ENCODE results near the gene TMC4. TPM values are rescaled to one million over a fixed set of nuclear protein-coding genes. Genes with fewer than 3 reads are reported as not detected.
"Not testable (repeated sequence)": the region's sequence is repeated elsewhere in the genome, so short reads cannot be mapped to it uniquely, and the experiment has no call there.

The TMC4 gene
- total RNA-seq, 8 experiments from 2014 or later = 0.76 to 2.8 (median 1.5) TPM

GRCh38 chr19:54209058-54209810 lies 36.3 kb upstream of the TMC4 start:
- Histone ChIP-seq H3K4me3 (no peak overlapping the region), H3K4me1 (replicated peaks in 1 of 2) (peaks cover 13 to 21% of the 10 kb centered on the region in 2 donors), H3K27ac (peak overlapping the region; percentile 49 to 79)
- in situ Hi-C loops (cut with MboI; ENCODE audit: low pct_unique_long_range_greater_than_20kb in 2 of 9, low sequenced_read_pairs in 9 of 9, unreplicated experiment in 9 of 9) = no loop called here
- peak; percentile 27 to 55 (median 47) for ATAC-seq (replicated peaks in 6 of 8)
- 7 to 100% (median 60%) methylated on average over 1 to 3 of the region's 24 CpGs; no CpG with 5 or more reads in 7 of the 10 experiments for WGBS, 10 experiments

- in situ Hi-C loops (cut with MboI; ENCODE audit: low pct_unique_long_range_greater_than_20kb in 2 of 9, low sequenced_read_pairs in 9 of 9, unreplicated experiment in 9 of 9) = no loop called here
- ATAC-seq (replicated peaks in 6 of 8) = peak in 2 of 8 experiments; percentile 1 to 2
- WGBS, 10 experiments = 87 to 100% (median 92%) methylated on average over 1 to 3 of the region's 8 CpGs; no CpG with 5 or more reads in 7 of the 10 experiments
- Histone ChIP-seq H3K4me3 (no peak overlapping the region), H3K4me1 (replicated peaks in 1 of 2) (peaks cover 13 to 21% of the 10 kb centered on the region in 2 donors), H3K27ac (peak overlapping the region in 1 of 2 donors; percentile 79)
Measured at GRCh38 chr19:54208784-54209057, 35.8 kb upstream of the TMC4 start.

GRCh38 chr19:54207983-54208783 lies 35.2 kb upstream of the TMC4 start:
- in situ Hi-C loops (cut with MboI; ENCODE audit: low pct_unique_long_range_greater_than_20kb in 2 of 9, low sequenced_read_pairs in 9 of 9, unreplicated experiment in 9 of 9) = no loop called here
- peak in 4 of 8 experiments; percentile 1 to 5 (median 2) for ATAC-seq (replicated peaks in 6 of 8)
- WGBS, 10 experiments = 55 to 100% (median 87%) methylated on average over 1 to 7 of the region's 18 CpGs; no CpG with 5 or more reads in 3 of the 10 experiments

GRCh38 chr19:54207676-54207982 lies 34.7 kb upstream of the TMC4 start:
- 40% methylated on average over 1 of the region's 5 CpGs; no CpG with 5 or more reads in 9 of the 10 experiments for WGBS, 10 experiments
- ATAC-seq (replicated peaks in 6 of 8) = no peak
- Histone ChIP-seq H3K4me1 (replicated peaks in 1 of 2) (peaks cover 21 to 29% of the 10 kb centered on the region in 2 donors), H3K27ac (no peak overlapping the region), H3K4me3 (no peak overlapping the region)
- in situ Hi-C loops (cut with MboI; ENCODE audit: low pct_unique_long_range_greater_than_20kb in 2 of 9, low sequenced_read_pairs in 9 of 9, unreplicated experiment in 9 of 9) = no loop called here

More at GRCh38 chr19:54207983-54208783, 35.2 kb upstream of the TMC4 start:
- peaks cover 15 to 23% of the 10 kb centered on the region in 2 donors for H3K4me1 ChIP-seq (replicated peaks in 1 of 2)
- no peak overlapping the region for H3K4me3 ChIP-seq
- peak overlapping the region in 1 of 2 donors; percentile 79 for H3K27ac ChIP-seq

- H3K27ac ChIP-seq = not testable (repeated sequence)
- H3K4me1 ChIP-seq (replicated peaks in 1 of 2) = peaks cover 25 to 33% of the 10 kb centered on the region in 2 donors
Measured at GRCh38 chr19:54207193-54207592, 34.2 kb upstream of the TMC4 start.

GRCh38 chr19:54206831-54207177 lies 33.8 kb upstream of the TMC4 start:
- H3K4me3 ChIP-seq = no peak overlapping the region
- no peak for ATAC-seq (replicated peaks in 6 of 8)
- in situ Hi-C loops (cut with MboI; ENCODE audit: low pct_unique_long_range_greater_than_20kb in 2 of 9, low sequenced_read_pairs in 9 of 9, unreplicated experiment in 9 of 9) = no loop called here
- H3K4me1 ChIP-seq (replicated peaks in 1 of 2) = peaks cover 29 to 37% of the 10 kb centered on the region in 2 donors
- 67 to 100% (median 92%) methylated on average over 2 to 8 of the region's 13 CpGs; no CpG with 5 or more reads in 5 of the 10 experiments for WGBS, 10 experiments
- H3K27ac ChIP-seq = no peak overlapping the region

More at GRCh38 chr19:54207193-54207592, 34.2 kb upstream of the TMC4 start:
- WGBS, 10 experiments = 80 to 100% (median 90%) methylated on average over 1 to 5 of the region's 23 CpGs; no CpG with 5 or more reads in 5 of the 10 experiments
- ATAC-seq (replicated peaks in 6 of 8); in situ Hi-C loops (cut with MboI; ENCODE audit: low pct_unique_long_range_greater_than_20kb in 2 of 9, low sequenced_read_pairs in 9 of 9, unreplicated experiment in 9 of 9); H3K4me3 ChIP-seq: not testable (repeated sequence)

- in situ Hi-C loops (cut with MboI; ENCODE audit: low pct_unique_long_range_greater_than_20kb in 2 of 9, low sequenced_read_pairs in 9 of 9, unreplicated experiment in 9 of 9) = no loop called here
- 90 to 100% (median 98%) methylated on average over 1 to 15 of the region's 27 CpGs; no CpG with 5 or more reads in 3 of the 10 experiments for WGBS, 10 experiments
- no peak for ATAC-seq (replicated peaks in 6 of 8)
- H3K4me3 ChIP-seq = no peak overlapping the region
- H3K27ac ChIP-seq = no peak overlapping the region
- peaks cover 33 to 41% of the 10 kb centered on the region in 2 donors for H3K4me1 ChIP-seq (replicated peaks in 1 of 2)
Measured at GRCh38 chr19:54206030-54206830, 33.3 kb upstream of the TMC4 start.

GRCh38 chr19:54204767-54205468 lies 32.0 kb upstream of the TMC4 start:
- H3K4me3 ChIP-seq = no peak overlapping the region
- H3K4me1 ChIP-seq (replicated peaks in 1 of 2) = peaks cover 31 to 39% of the 10 kb centered on the region in 2 donors
- in situ Hi-C loops (cut with MboI; ENCODE audit: low pct_unique_long_range_greater_than_20kb in 2 of 9, low sequenced_read_pairs in 9 of 9, unreplicated experiment in 9 of 9) = no loop called here
- no peak for ATAC-seq (replicated peaks in 6 of 8)
- WGBS, 10 experiments = 83 to 100% (median 93%) methylated on average over 1 to 4 of the region's 4 CpGs; no CpG with 5 or more reads in 4 of the 10 experiments
- no peak overlapping the region for H3K27ac ChIP-seq

GRCh38 chr19:54203151-54203611 lies 30.2 kb upstream of the TMC4 start:
- in situ Hi-C loops (cut with MboI; ENCODE audit: low pct_unique_long_range_greater_than_20kb in 2 of 9, low sequenced_read_pairs in 9 of 9, unreplicated experiment in 9 of 9) = no loop called here
- no peak overlapping the region for H3K27ac ChIP-seq
- H3K4me1 ChIP-seq (replicated peaks in 1 of 2) = peaks cover 20 to 22% of the 10 kb centered on the region in 2 donors
- 50 to 100% (median 95%) methylated on average over 1 to 4 of the region's 9 CpGs; no CpG with 5 or more reads in 2 of the 10 experiments for WGBS, 10 experiments
- H3K4me3 ChIP-seq = no peak overlapping the region
- no peak for ATAC-seq (replicated peaks in 6 of 8)

GRCh38 chr19:54201980-54202379 lies 29.0 kb upstream of the TMC4 start:
- 0 to 90% (median 47%) methylated on average over 1 to 9 of the region's 13 CpGs; no CpG with 5 or more reads in 3 of the 10 experiments for WGBS, 10 experiments
- ATAC-seq (replicated peaks in 6 of 8) = no peak
- Histone ChIP-seq H3K4me1 (replicated peaks in 1 of 2) (peaks cover 20% of the 10 kb centered on the region in 2 donors), H3K4me3 (peak overlapping the region in 3 of 5 donors; percentile 56 to 90 (median 79)), H3K27ac (no peak overlapping the region)
- in situ Hi-C loops (cut with MboI; ENCODE audit: low pct_unique_long_range_greater_than_20kb in 2 of 9, low sequenced_read_pairs in 9 of 9, unreplicated experiment in 9 of 9) = no loop called here

GRCh38 chr19:54201172-54201701 lies 28.3 kb upstream of the TMC4 start:
- Histone ChIP-seq H3K27ac (peak overlapping the region; percentile 94 to 97), H3K4me1 (replicated peaks in 1 of 2) (peaks cover 20% of the 10 kb centered on the region in 2 donors), H3K4me3 (peak overlapping the region; percentile 56 to 90 (median 79))
- ATAC-seq (replicated peaks in 6 of 8) = peak in 1 of 8 experiments; percentile 1
- in situ Hi-C loops (cut with MboI; ENCODE audit: low pct_unique_long_range_greater_than_20kb in 2 of 9, low sequenced_read_pairs in 9 of 9, unreplicated experiment in 9 of 9) = no loop called here
- WGBS, 10 experiments = 0 to 9% (median 0%) methylated on average over 1 to 18 of the region's 28 CpGs; no CpG with 5 or more reads in 3 of the 10 experiments

- peaks cover 20% of the 10 kb centered on the region in 2 donors for H3K4me1 ChIP-seq (replicated peaks in 1 of 2)
- no peak for ATAC-seq (replicated peaks in 6 of 8)
- in situ Hi-C loops (cut with MboI; ENCODE audit: low pct_unique_long_range_greater_than_20kb in 2 of 9, low sequenced_read_pairs in 9 of 9, unreplicated experiment in 9 of 9) = no loop called here
- H3K27ac ChIP-seq = no peak overlapping the region
- H3K4me3 ChIP-seq = no peak overlapping the region
- WGBS, 10 experiments = 83 to 100% (median 96%) methylated on average over 1 to 16 of the region's 16 CpGs; no CpG with 5 or more reads in 2 of the 10 experiments
Measured at GRCh38 chr19:54199401-54199800, 26.4 kb upstream of the TMC4 start.

Data from motor neuron (in vitro differentiated cells).